ENCODE results near the gene IL1R1.
"Not testable (repeated sequence)": the region's sequence is repeated elsewhere in the genome, so short reads cannot be mapped to it uniquely, and the experiment has no call there.

IL1R1 gene

GRCh38 chr2:102112271-102112670 is 30.3 kb upstream of the IL1R1 start:
- no peak for DNase-seq

GRCh38 chr2:102112692-102113665 is 29.6 kb upstream of the IL1R1 start:
- no peak for DNase-seq

GRCh38 chr2:102114290-102114721 is 28.2 kb upstream of the IL1R1 start:
- no peak for DNase-seq

- DNase-seq = no peak
These were observed 27.6 kb upstream of the IL1R1 start for GRCh38 chr2:102114851-102115497.

GRCh38 chr2:102116630-102117471 is 25.7 kb upstream of the IL1R1 start:
- no peak for DNase-seq

GRCh38 chr2:102117472-102117858 is 25.1 kb upstream of the IL1R1 start:
- DNase-seq = no peak

- DNase-seq = no peak
These were observed 23.3 kb upstream of the IL1R1 start for GRCh38 chr2:102119255-102119654.

GRCh38 chr2:102120261-102120660 is 22.3 kb upstream of the IL1R1 start:
- no peak for DNase-seq

- no peak for DNase-seq
These were observed 21.8 kb upstream of the IL1R1 start for GRCh38 chr2:102120701-102121159.

GRCh38 chr2:102122115-102122514 is 20.4 kb upstream of the IL1R1 start:
- no peak for DNase-seq

GRCh38 chr2:102122909-102123308 is 19.6 kb upstream of the IL1R1 start:
- no peak for DNase-seq

- DNase-seq = not testable (repeated sequence)
These were observed 18.1 kb upstream of the IL1R1 start for GRCh38 chr2:102124421-102124820.

GRCh38 chr2:102126169-102126568 is 16.4 kb upstream of the IL1R1 start:
- no peak for DNase-seq

- DNase-seq = no peak
These were observed 15.9 kb upstream of the IL1R1 start for GRCh38 chr2:102126660-102127059.

- DNase-seq = no peak
These were observed 13.5 kb upstream of the IL1R1 start for GRCh38 chr2:102129082-102129481.

- no peak for DNase-seq
These were observed 12.4 kb upstream of the IL1R1 start for GRCh38 chr2:102129951-102130646.

GRCh38 chr2:102130647-102130991 is 11.9 kb upstream of the IL1R1 start:
- DNase-seq = no peak

- DNase-seq = no peak
These were observed 11.0 kb upstream of the IL1R1 start for GRCh38 chr2:102131564-102131963.

GRCh38 chr2:102137138-102137537 is 5.4 kb upstream of the IL1R1 start:
- DNase-seq = no peak

- DNase-seq = no peak
These were observed 4.2 kb upstream of the IL1R1 start for GRCh38 chr2:102138331-102138730.

- no peak for DNase-seq
These were observed 2.7 kb upstream of the IL1R1 start for GRCh38 chr2:102139851-102140250.

- no peak for DNase-seq
These were observed 2.2 kb upstream of the IL1R1 start for GRCh38 chr2:102140377-102140776.

Measured in NCI-H1048 (cell line).